GM19467 (cell line): ENCODE measurements around the gene MSL1.

ENCODE experiments used
- ATAC-seq: cut with Tn5 transposase; IDR thresholded peaks from one replicate; pipeline ENCODE4 v1.9.1; 2021; ENCODE audit warnings: mild to moderate bottlenecking, moderate library complexity; ENCODE audit not compliant: unreplicated experiment

Gene MSL1

GRCh38 chr17:40121181-40122135 is at the start of gene MSL1:
Gene MSL1 (plus strand): TSS chr17:40121971. CDS start chr17:40122613, 642 bp downstream.
- ATAC-seq: no peak

- no peak for ATAC-seq
These were observed 49.6 kb upstream of the MSL1 start for GRCh38 chr17:40072040-40072734.

GRCh38 chr17:40072735-40073346 is 48.9 kb upstream of the MSL1 start:
- no peak for ATAC-seq

GRCh38 chr17:40073454-40074174 is 48.2 kb upstream of the MSL1 start:
- ATAC-seq: no peak

- ATAC-seq: no peak
These were observed 47.6 kb upstream of the MSL1 start for GRCh38 chr17:40074175-40074512.

- ATAC-seq: no peak
These were observed 46.9 kb upstream of the MSL1 start for GRCh38 chr17:40074871-40075200.

- ATAC-seq: no peak
These were observed 46.4 kb upstream of the MSL1 start for GRCh38 chr17:40075201-40075941.

- ATAC-seq: no peak
These were observed 45.8 kb upstream of the MSL1 start for GRCh38 chr17:40075942-40076498.

- no peak for ATAC-seq
These were observed 45.2 kb upstream of the MSL1 start for GRCh38 chr17:40076591-40076990.

GRCh38 chr17:40079545-40079944 is 42.2 kb upstream of the MSL1 start:
- no peak for ATAC-seq

GRCh38 chr17:40084477-40084876 is 37.3 kb upstream of the MSL1 start:
- ATAC-seq: no peak

GRCh38 chr17:40086150-40087044 is 35.4 kb upstream of the MSL1 start:
- ATAC-seq: no peak

GRCh38 chr17:40087049-40087794 is 34.5 kb upstream of the MSL1 start:
- ATAC-seq: no peak

GRCh38 chr17:40087903-40088718 is 33.7 kb upstream of the MSL1 start:
- no peak for ATAC-seq

GRCh38 chr17:40089077-40089895 is 32.5 kb upstream of the MSL1 start:
- ATAC-seq: no peak

GRCh38 chr17:40090237-40091119 is 31.3 kb upstream of the MSL1 start:
- ATAC-seq: no peak
